ENCODE data around the gene CYB561.

The CYB561 gene

GRCh38 chr17:63491977-63492618 is 46.0 kb upstream of the CYB561 start:
- Histone ChIP-seq H3K36me3 (ENCODE audit: control insufficient read depth in 2 of 2, insufficient read depth in 1 of 2, low read length in 2 of 2) (peaks cover 0 to 3% of the 10 kb centered on the region in 2 experiments; a peak in 2 of 3 replicates), H3K4me3 (ENCODE audit: low read depth, low read length) (no peak overlapping the region), H3K27ac (ENCODE audit: extremely low read depth, low read depth, low read length) (no peak overlapping the region), H3K9me3 (ENCODE audit: control insufficient read depth, insufficient read depth, low read depth, low read length) (no peaks in the 10 kb centered on the region), H3K4me1 (ENCODE audit: control insufficient read depth, insufficient read depth, low read length) (no peaks in the 10 kb centered on the region)
- ChIA-PET CTCF (interaction anchor here (0.7 to 1.3 kb wide), 4 partner anchors 11 to 16 kb away, joined by 3 to 8 read pairs (median 4); no protein-coding TSS in a partner anchor), POLR2A (interaction anchor here (1.3 kb wide), 1 partner anchor 12 kb away, joined by 4 read pairs; no protein-coding TSS in a partner anchor)
- TF ChIP-seq GLIS1 (tag by site-specific recombination; IDR thresholded peaks at IDR 0.05) (no peak), YY1 (tag by site-specific recombination; IDR thresholded peaks at IDR 0.05) (no peak), ZFP3 (tag by site-specific recombination; IDR thresholded peaks at IDR 0.05; ENCODE audit: low read depth) (no peak), ZNF596 (tag by site-specific recombination; IDR thresholded peaks at IDR 0.05) (no peak), ZNF354C (tag by site-specific recombination; IDR thresholded peaks at IDR 0.05; ENCODE audit: borderline replicate concordance, low read depth) (no peak), PRDM1 (tag by site-specific recombination; IDR thresholded peaks at IDR 0.05) (no peak), ZNF292 (tag by site-specific recombination; IDR thresholded peaks at IDR 0.05; ENCODE audit: borderline replicate concordance, low read depth) (no peak), KLF1 (tag by site-specific recombination; IDR thresholded peaks at IDR 0.05) (no peak), ZNF398 (tag by site-specific recombination; IDR thresholded peaks at IDR 0.05) (no peak), ZNF48 (tag by site-specific recombination; IDR thresholded peaks at IDR 0.05) (no peak), SP2 (tag by site-specific recombination; IDR thresholded peaks at IDR 0.05) (no peak), ZNF366 (tag by site-specific recombination; conservative IDR thresholded peaks at IDR 0.05) (no peak)

DNA sequence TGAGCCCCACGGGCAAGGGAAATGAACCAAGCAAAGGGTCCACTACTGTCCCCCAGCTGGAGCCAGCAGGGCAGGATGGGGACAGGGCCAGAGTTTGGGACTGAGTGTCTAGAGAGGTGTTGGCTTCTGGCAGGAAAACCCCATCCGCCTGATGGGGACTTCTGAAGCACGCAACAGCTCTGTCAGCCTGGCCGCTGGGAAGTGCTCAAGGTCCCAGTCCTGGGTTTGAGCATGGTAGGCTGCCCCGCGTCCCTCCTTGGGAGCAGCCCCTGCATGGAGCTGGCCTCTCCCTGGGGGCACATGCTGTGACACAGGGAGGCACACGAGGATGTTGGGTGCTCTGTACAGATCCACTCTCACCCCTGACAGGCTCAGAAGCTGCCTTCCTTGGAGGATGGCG is 45.3 kb upstream of the CYB561 start:
- H3K36me3 ChIP-seq (ENCODE audit: control insufficient read depth in 2 of 2, insufficient read depth in 1 of 2, low read length in 2 of 2), result peaks cover 0 to 3% of the 10 kb centered on the region in 2 experiments; a peak in 2 of 3 replicates
- ChIA-PET CTCF (interaction anchor here (0.7 to 1.3 kb wide), 4 partner anchors 10 to 85 kb away, joined by 3 to 8 read pairs (median 3); no protein-coding TSS in a partner anchor), POLR2A (interaction anchor here (1.3 kb wide), 1 partner anchor 12 kb away, joined by 4 read pairs; no protein-coding TSS in a partner anchor)
- no peaks in the 10 kb centered on the region for H3K4me1 ChIP-seq (ENCODE audit: control insufficient read depth, insufficient read depth, low read length)
- H3K4me3 ChIP-seq (ENCODE audit: low read depth, low read length), result no peak overlapping the region
- H3K27ac ChIP-seq (ENCODE audit: extremely low read depth, low read depth, low read length), result no peak overlapping the region
- no peaks in the 10 kb centered on the region for H3K9me3 ChIP-seq (ENCODE audit: control insufficient read depth, insufficient read depth, low read depth, low read length)
- TF ChIP-seq ZIC2 (tag by site-specific recombination; IDR thresholded peaks at IDR 0.05), result 0 out of 2 replicates have a peak, but pooled peaks have one; percentile 21
- TF ChIP-seq BCL11B (tag by site-specific recombination; IDR thresholded peaks at IDR 0.05; ENCODE audit: low read depth), result no peak

- Histone ChIP-seq H3K4me1 (ENCODE audit: control insufficient read depth, insufficient read depth, low read length) (no peaks in the 10 kb centered on the region), H3K27ac (ENCODE audit: extremely low read depth, low read depth, low read length) (no peak overlapping the region), H3K9me3 (ENCODE audit: control insufficient read depth, insufficient read depth, low read depth, low read length) (no peaks in the 10 kb centered on the region), H3K4me3 (ENCODE audit: low read depth, low read length) (no peak overlapping the region), H3K36me3 (ENCODE audit: control insufficient read depth in 2 of 2, insufficient read depth in 1 of 2, low read length in 2 of 2) (peaks cover 0 to 3% of the 10 kb centered on the region in 2 experiments; a peak in 2 of 3 replicates)
- no peak for TF ChIP-seq ZNF23 (tag by site-specific recombination; IDR thresholded peaks at IDR 0.05; ENCODE audit: borderline replicate concordance)
- TF ChIP-seq, protein P1, sequence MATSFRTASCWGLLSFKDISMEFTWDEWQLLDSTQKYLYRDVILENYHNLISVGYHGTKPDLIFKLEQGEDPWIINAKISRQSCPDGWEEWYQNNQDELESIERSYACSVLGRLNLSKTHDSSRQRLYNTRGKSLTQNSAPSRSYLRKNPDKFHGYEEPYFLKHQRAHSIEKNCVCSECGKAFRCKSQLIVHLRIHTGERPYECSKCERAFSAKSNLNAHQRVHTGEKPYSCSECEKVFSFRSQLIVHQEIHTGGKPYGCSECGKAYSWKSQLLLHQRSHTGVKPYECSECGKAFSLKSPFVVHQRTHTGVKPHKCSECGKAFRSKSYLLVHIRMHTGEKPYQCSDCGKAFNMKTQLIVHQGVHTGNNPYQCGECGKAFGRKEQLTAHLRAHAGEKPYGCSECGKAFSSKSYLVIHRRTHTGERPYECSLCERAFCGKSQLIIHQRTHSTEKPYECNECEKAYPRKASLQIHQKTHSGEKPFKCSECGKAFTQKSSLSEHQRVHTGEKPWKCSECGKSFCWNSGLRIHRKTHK (tag by site-specific recombination; IDR thresholded peaks at IDR 0.05), result no peak
- no peak for TF ChIP-seq SP2 (tag by site-specific recombination; IDR thresholded peaks at IDR 0.05)
- no peak for TF ChIP-seq ZSCAN18 (tag by site-specific recombination; IDR thresholded peaks at IDR 0.05)
- TF ChIP-seq, protein P2, sequence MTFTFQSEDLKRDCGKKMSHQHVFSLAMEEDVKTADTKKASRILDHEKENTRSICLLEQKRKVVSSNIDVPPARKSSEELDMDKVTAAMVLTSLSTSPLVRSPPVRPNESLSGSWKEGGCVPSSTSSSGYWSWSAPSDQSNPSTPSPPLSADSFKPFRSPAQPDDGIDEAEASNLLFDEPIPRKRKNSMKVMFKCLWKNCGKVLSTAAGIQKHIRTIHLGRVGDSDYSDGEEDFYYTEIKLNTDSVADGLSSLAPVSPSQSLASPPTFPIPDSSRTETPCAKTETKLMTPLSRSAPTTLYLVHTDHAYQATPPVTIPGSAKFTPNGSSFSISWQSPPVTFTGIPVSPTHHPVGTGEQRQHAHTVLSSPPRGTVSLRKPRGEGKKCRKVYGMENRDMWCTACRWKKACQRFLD (tag by site-specific recombination; IDR thresholded peaks at IDR 0.05), result no peak
- TF ChIP-seq, protein P3, sequence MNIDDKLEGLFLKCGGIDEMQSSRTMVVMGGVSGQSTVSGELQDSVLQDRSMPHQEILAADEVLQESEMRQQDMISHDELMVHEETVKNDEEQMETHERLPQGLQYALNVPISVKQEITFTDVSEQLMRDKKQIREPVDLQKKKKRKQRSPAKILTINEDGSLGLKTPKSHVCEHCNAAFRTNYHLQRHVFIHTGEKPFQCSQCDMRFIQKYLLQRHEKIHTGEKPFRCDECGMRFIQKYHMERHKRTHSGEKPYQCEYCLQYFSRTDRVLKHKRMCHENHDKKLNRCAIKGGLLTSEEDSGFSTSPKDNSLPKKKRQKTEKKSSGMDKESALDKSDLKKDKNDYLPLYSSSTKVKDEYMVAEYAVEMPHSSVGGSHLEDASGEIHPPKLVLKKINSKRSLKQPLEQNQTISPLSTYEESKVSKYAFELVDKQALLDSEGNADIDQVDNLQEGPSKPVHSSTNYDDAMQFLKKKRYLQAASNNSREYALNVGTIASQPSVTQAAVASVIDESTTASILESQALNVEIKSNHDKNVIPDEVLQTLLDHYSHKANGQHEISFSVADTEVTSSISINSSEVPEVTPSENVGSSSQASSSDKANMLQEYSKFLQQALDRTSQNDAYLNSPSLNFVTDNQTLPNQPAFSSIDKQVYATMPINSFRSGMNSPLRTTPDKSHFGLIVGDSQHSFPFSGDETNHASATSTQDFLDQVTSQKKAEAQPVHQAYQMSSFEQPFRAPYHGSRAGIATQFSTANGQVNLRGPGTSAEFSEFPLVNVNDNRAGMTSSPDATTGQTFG (tag by site-specific recombination; IDR thresholded peaks at IDR 0.05; ENCODE audit: borderline replicate concordance), result no peak
- POLR2A ChIA-PET, result no interaction called here
- CTCF ChIA-PET, result interaction anchor here (1.0 to 1.3 kb wide), 3 partner anchors 12 to 84 kb away, joined by 3 to 8 read pairs (median 3); no protein-coding TSS in a partner anchor
Measured at GRCh38 chr17:63490858-63491400, 44.8 kb upstream of the CYB561 start.
